ENCODE data around the gene MS4A15.

MS4A15 gene

DNA sequence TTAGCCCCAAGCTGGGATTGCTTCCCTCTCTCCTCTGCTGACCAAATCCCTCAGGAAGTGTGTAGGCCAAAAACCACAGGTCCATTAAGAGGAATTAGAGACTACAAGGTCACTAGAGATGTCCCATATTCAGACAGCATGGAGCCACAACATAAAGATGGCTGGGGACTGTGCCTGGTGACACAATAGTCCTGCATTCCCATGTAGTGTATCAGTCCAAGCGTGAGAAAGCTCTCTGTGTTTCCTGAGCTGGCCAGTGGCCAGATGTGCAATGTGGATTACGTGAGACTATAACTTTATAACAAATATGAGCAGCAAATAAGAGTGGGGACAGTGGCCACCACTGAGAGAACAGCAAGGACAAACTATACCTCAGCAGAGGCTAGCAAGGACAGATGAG is 20.9 kb downstream of the MS4A15 start:
- peak in 1 of 4 experiments; percentile 19 for DNase-seq

DNA sequence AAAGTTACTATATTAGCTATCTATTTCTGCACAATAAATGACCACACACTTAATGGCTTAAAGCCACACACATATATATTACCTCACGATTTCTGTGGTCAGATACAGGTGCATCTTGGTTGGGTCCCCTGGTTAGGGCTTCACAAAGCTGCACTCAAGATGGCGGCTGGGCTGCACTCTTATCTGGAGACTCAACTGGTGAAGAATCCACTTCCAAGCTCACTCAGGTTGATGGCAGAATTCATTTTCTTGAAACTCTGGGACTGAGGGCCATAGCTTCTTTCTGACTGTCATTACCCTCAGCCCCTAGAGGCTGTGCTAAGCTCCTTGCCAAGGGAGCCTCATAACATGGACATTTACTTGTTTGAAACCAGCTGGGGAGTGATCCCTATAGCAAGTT is 23.4 kb downstream of the MS4A15 start:
- no peak for DNase-seq

GRCh38 chr11:60780774-60781173 is 24.1 kb downstream of the MS4A15 start:
- DNase-seq, result no peak

GRCh38 chr11:60781286-60781980 is 24.8 kb downstream of the MS4A15 start:
- DNase-seq, result no peak

DNA sequence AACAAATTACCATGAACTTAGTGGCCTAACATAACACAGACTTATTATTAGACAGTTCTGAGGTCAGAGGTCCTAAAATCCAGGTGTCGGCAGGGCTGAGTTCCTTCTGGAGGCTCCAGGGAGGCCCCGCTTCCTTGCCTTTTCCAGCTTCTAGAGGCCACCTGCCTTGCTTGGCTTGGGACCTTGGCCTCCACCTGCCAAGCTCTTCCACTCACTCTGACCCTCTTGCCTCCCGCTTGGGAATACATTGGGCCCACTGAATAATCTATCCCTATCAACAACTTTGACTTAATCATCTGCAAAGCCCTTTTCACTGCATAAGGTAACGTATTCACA is 25.3 kb downstream of the MS4A15 start:
- DNase-seq, result no peak

DNA sequence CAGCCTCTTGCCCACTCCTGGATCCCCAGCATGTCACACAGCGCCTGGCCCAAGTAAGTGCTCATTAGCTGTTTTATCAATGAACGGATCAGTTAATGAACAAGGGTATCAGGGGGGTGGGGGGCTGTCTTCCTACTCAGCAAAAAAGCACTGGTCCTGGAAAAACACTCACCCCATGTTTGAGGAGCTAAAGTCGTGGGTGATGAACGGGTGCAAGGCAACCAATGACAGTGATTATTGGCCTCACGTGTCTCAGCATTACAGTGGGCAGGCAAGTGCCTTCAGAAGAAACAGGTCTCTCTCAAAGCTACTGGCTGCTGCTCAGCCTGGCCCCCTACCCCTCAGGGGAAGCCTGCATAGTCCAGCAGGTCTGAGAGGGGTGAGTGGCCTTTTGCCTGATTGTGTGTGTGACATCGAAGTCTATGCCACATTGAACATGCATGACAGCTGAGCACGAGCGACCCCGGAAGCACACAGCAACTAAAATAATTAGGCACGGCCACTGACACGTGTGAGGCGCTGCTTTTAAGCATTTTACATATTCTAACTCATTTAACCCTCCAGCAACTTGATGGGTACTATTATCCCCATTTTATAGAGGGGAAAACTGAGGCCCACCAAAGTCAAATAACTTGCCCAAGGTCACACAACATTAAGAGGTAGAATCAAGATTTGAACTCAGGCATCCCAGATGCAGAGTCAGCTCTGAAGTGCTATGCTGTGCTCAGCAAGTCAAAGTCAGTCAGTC is 25.9 kb downstream of the MS4A15 start:
- DNase-seq, result no peak

DNA sequence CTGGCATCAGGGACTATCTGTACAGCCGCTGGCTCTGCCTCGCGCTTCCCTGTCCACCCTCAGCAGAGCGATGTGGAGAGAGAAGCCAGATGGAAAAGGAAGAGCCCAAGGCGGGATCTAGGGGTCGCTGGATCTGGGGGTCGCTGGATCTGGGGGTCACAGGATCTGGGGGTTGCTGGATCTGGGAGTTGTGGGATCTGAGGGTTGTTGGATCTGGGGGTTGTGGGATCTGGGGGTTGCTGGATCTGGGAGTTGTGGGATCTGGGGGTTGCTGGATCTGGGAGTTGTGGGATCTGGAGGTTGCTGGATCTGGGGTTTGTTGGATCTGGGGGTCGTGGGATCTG is 26.4 kb downstream of the MS4A15 start:
- DNase-seq, result no peak

DNA sequence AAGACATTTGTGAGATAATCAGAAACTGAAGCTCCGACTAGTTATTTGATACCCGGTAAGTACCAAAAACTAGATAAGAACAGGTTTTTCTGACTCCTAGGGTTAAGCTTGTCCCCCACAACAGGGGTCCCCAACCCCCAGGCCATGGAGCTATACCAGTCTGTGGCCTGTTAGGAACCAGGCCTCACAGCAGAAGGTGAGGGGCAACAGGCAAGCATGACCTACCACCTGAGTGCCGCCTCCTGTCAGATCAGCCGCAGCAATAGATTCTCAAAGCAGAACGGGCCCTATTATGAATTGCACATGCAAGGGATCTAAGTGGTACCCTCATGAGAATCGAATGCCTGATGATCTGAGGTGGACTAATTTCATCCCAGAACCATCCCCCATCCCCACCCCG is 27.2 kb downstream of the MS4A15 start:
- no peak for DNase-seq

DNA sequence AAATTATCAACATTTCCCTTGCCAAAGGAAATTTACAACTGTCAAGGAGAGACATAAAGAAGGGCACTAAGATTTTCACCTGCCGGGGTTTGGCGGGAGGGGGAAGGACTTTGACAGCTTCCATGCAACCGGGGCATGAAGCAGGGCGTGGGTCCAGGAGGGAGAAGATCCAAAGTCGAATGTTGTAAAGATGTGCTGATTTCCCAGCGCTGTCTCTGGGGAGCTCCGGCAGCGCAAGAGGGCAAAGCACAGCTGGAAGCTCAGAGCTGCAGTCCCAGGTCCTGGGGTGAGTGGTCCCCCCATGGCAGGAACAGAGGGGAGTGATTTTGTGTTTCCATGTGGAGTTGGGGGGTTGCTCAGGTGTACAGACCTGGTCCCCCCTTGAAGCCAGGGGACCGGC is 28.5 kb downstream of the MS4A15 start, which contains the start of gene MS4A10:
MS4A10 (plus strand) TSS at position 198 of the 400 bp plus-strand sequence. CDS start 5,003 bp downstream, outside the sequence.
- DNase-seq, result no peak

DNA sequence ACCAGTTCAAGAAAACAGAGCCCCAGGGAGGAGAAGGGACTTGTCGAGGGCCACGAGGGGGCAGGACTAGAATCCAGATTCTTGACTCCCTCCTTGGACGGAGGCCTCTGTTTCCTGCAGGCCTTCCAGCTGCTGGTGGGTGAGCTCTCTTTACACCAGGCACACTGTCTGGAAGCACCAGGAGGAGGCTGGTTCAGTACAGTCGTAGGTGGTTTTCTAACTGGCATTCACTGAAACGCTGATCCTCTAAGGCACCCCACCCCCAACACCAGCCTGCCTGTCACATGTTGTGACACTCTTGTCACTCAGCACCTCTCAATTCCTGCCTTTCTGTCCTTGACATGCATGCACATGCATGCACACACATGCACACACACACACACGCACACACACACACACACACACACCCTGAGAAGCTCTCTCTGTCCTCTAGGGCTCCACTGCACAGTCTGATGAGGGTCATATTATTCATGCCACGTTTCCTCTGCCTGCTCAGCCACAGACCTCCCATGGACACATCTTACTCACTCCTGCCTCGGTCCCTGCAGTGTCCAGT is 29.2 kb downstream of the MS4A15 start:
- DNase-seq, result no peak

DNA sequence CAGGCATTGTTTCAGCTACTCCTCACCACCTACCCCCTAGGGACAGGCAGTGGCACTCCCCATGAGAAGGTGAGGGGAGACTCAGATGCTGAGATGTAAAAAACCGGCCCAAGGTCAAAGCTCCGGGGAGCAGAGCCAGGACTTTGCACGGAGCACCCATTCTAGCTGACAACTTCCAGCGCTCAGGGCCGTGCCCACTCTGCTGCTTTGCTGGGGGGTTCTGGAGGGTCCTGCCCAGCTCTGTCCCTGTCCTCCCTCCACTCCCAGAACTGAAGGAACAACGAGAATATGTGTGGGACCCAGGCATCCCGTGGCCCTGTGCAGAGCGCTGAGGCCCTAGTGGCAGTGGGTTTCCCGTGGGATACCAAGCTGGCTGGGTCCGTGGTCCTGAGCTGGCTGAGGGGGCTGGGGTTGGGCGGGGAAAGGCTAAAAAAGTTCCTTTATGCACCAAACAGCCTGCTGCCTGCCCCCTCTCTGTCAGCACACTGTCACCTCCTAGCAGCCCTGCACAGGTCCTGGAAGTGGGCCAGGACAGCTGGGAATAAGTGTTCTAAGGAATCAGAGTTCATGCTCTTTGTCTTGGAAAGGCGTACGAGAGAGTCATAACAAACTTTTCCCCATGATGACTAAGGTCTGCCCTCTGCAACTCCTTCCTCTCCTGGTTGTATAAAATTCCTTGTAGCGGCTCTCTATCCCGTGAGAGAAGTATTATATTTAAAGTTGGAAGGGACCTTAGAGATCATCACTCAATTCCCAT is 30.3 kb downstream of the MS4A15 start:
- no peak for DNase-seq

DNA sequence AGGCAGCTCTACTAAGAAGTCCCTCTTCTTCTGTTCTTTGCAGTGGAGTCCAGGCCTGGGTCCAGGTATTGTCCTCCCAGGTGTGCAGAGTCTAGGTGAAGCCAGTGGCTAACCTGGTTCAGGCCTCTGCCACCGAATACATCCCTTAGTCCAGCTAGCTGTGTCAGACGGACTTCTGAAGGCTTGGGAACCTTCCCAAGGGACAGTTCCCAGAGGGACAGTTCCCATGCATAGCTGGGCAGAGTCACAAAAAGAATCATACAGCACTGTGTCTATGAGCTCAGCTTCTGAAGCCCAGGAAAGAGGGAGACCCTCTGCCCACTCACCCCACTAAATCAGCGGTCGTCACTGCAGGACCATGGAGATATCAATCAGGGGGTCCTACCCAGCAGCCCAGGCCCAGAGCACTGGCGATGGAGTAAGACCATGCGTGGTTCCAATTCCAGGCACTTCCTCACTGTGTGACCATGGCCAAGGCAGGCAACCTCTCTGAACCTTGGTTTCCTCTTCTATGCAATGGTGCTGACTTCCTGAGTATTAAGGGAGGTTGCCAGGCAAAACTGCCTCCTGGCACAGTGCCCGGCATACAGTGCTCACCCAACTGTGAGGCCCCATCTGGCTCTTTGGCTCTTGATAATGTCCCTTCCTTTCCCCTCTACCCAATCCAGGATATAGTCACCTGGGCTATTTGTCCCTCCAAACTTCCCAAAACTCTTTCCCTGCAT is 31.9 kb downstream of the MS4A15 start:
- DNase-seq, result no peak

- no peak for DNase-seq
Measured at GRCh38 chr11:60790726-60791125, 34.1 kb downstream of the MS4A15 start.

DNA sequence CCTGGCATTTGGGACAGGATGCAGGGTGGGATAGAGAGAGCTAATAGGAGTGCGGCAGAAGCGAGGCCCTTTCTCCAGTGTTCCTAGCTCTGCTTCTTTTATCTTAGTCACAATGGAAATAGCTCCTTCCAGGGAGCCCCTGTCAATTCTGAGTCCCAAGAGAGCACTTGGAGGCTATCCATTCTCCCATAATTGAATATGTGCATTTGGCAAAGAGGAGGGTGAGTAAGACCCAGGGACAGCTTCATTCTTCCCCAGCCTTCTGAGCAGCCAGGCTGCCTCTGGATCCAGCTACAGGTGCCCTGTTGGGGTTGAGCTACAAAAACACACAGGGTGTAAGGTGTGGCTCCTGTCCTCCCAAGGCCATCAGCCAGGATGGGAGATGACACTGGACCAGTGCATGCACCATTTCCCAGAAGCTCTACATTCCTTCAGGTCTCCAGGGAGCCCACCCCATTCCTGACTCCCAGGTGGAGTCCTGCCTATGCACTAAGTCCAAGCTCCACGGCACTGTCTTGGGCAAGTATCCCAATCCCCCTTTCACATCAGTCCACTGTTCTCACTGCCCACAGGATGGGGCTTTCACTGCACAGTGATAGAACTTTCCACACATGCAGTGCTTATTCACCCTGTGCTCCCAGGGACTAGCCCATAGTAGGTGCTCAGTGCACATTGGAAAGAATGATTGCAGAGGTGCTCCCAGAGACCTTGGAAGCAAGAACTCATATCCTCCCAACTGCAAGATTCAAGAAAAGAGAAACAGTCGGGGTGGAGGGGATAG is 34.7 kb downstream of the MS4A15 start:
- DNase-seq, result no peak

DNA sequence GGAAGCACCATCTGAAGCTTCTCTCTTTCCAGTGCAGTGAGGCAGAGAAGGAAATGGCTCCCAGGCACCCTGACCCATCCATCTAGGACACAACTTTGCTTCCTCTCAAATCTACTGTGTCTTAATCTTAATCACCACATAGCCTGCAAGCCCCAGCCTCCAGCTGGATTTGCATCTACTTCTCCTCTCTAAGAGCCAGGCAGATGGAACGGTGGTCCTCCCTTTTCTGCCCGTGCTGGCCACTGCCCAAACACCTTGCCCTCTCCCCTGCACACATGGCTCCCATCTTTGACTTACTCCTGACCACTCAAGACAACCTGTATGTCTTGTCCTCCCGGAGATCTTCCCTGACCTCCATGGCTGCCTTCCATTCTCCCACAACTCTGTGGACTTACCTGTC is 35.9 kb downstream of the MS4A15 start:
- DNase-seq, result no peak

DNA sequence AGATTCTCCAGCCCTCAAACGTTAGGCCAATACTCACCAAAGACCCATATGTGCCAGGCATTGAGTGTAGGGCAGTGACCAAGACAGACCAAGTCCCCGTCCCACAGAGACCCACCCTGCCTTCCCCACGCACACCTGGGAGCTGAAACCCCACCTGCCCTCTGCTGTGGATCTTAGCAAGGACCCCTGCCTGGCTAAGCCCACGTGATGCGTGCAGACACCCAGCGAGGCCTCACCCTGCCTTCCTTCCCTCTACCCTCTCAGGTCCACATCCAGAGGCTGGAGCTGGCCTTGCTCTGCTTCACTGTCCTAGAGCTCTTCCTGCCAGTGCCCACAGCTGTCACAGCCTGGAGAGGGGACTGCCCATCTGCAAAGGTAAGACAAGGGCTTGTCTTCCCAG is 38.6 kb downstream of the MS4A15 start:
- DNase-seq, result no peak

DNA sequence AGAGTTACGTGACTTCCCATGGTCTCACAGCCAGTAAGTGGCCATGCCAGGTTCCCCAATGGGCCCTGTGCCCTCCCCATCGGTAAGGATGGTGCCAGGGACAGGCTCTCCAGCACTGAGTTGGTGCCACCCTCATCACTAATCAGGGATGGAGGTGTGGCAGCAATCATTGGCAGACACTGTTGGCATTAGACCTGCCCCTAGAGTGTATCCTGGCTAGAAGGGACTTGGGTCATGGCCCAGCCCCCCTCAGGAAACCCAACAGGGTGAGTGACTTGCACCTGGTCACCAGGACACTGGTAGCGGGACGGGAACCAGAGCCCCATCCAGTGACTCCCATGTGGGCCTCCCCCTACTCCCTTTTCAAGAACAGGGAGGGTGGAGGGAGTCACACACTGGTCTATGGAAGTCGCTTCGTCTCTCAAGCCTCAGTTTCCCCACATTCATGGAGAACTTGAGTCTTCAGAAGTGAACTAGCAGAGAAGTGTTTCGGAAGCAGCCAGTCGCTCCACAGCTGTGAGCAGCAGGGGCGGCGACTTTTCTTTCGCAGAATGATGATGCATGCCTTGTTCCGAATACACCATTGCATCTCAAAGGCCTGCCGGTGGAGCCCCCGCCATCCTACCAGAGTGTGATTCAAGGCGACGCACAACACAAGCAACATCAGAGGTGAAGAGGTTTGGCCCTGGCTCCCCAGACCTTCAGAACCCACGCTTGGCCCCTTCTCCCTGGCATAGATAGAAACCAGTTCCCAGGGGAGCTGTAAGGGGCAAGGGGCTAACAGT is 41.4 kb downstream of the MS4A15 start:
- no peak for DNase-seq

DNA sequence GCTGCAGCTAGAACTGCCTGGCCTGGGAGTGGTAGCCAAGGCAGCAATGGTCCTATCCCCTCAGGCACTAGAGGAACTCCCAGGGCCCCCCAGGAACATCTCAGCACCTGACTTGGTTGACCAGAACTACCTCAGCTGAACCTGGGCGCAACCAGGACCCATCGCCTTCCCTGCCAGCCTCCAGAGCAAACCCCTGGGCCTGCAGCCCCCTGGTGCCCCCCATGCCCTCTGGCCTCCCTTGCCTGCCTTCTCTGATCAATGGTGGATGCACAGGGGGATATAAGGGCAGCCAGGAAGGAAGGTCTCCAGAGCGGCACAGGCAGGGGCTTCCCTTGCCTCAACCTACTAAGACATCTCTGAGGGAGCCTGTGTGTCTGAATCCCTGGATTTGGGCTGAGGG is 42.0 kb downstream of the MS4A15 start:
- no peak for DNase-seq

GRCh38 chr11:60801194-60801593 is 44.5 kb downstream of the MS4A15 start:
- DNase-seq, result no peak

DNA sequence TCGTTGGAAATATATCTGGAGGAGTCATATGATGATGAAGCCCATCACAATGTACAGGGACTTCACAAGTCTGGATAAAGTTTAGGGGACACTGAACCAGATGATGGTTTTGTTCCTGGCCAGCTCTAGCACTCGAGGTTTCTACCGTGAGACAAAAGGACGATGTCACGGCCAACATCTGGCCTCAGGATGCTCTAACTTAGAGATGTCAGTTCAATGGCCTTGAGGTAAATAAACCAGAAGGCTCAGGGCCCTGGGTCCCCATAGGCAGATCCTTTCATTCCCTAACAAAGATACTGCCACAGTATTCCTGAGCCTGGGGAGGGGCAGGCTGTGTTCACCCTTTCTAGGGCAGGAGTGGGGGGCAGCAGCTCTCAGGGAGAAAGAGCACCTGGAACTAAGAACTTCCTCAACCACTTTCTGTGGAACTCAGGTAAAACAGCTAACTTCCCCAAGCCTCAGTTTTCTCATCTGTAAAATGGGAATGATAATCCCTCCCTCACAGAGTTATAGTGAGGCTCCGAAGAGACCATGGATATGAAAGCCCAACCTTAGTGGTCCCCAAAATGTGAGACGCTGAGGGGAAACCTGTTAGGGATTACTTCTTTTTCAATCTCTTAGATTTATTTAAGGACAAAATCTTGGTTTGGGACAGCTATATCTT is 46.7 kb downstream of the MS4A15 start:
- DNase-seq, result no peak

DNA sequence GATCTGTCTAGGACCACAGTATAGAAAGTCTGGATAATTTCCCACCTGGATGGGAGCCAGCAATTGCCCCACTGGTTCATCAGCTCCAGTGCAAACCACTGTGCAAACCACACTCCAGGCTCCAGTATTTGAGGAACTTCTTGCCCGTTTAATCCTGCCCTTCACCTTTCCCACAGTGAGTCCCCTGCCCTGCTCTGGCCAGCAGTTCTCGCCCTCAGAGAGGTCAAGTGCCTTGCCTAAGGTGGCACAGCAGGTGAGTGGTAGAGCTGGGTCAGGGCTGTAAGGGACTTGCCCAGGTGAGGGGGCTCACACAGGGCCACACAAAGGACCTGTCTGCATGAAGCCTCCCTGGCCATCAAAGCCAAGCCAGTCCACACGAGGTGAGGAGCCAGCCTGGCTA is 52.6 kb downstream of the MS4A15 start:
- peak in 1 of 4 experiments; percentile 29 for DNase-seq

Data from suppressor macrophage (primary cell).